K562 (cell line): ENCODE measurements around the gene ZNF391. TPM values are rescaled to one million over a fixed set of nuclear protein-coding genes. Genes with fewer than 3 reads are reported as not detected.

Source experiments
- ATAC-seq: fragments of 200-7000 bp; cut with Tn5 transposase; 3 replicates; pipeline ENCODE4 v1.9.1; 2020; ENCODE audit warnings: moderate library complexity
- BruUV-seq: library from RNA; stranded (reverse); fragments of 400-500 nt; replicated peaks from 2 replicates; lab custom pipeline; 2021; lab: Mats Ljungman, UMichigan
- CTCF ChIA-PET: fragments of 300-600 bp; formaldehyde crosslinking; extraction: SDS; loops from one replicate; lab custom pipeline; 2021; ENCODE audit warnings: low intra/inter-chr PET ratio; lab: Yijun Ruan, JAX
- POLR2A ChIA-PET: fragments of 300-600, 350-650 bp; sonication (Branson Sonifier 250); formaldehyde crosslinking; extraction: SDS; loops from one replicate; lab custom pipeline; 2021; ENCODE audit warnings: antibody characterized with exemption, inconsistent platforms; lab: Yijun Ruan, JAX
- DNase-seq, 4 experiments: peaks; one replicate each; pipeline versions ENCODE4 v3.0.0 to v3.0.0-alpha.2; 2011 to 2018; ENCODE audit warnings: low spot score in 3 of 4, mixed read lengths in 3 of 4; ENCODE audit errors: extremely low read depth in 1 of 4
- FAIRE-seq: peaks from 2 replicates; lab custom pipeline; 2011; peaks lifted over from hg19 to GRCh38; lab: Jason Lieb, UNC
- H2AFZ ChIP-seq: 2 replicates; pipeline ENCODE4 v1.6.0; 2011; ENCODE audit warnings: low read depth, low read length, control low read depth, inconsistent platforms
- H3K27ac ChIP-seq: fragments of 200-600 bp; 3 replicates; pipeline ENCODE4 v1.8.0; 2011; ENCODE audit warnings: low read depth, mild to moderate bottlenecking, control low read depth, inconsistent platforms, low read length, moderate library complexity, mixed read lengths; ENCODE audit errors: extremely low read depth
- H3K27me3 ChIP-seq, 2 experiments: fragments of 300-600 bp in 1 of 2; 2 replicates in 1 of 2; 3 replicates in 1 of 2; pipeline versions ENCODE4 v1.6.0 to v1.8.0; 2011; ENCODE audit warnings: inconsistent platforms in 2 of 2, low read length in 2 of 2, mild to moderate bottlenecking in 1 of 2, mixed read lengths in 1 of 2, moderate library complexity in 1 of 2; ENCODE audit not compliant: control insufficient read depth in 2 of 2, insufficient read depth in 2 of 2
- H3K36me3 ChIP-seq: fragments of 300-600 bp; 3 replicates; pipeline ENCODE4 v1.8.0; 2011; ENCODE audit warnings: mild to moderate bottlenecking, low read length, inconsistent platforms; ENCODE audit not compliant: control insufficient read depth, insufficient read depth
- H3K4me1 ChIP-seq, 2 experiments: fragments of 200-600 bp in 1 of 2; replicated peaks in 1 of 2; 2 replicates in 1 of 2; 3 replicates in 1 of 2; pipeline versions ENCODE4 v1.5.1 to v1.8.0; 2011; ENCODE audit warnings: inconsistent platforms in 2 of 2, low read length in 2 of 2, mild to moderate bottlenecking in 1 of 2, mixed read lengths in 1 of 2, moderate library complexity in 1 of 2; ENCODE audit not compliant: control insufficient read depth in 2 of 2, insufficient read depth in 2 of 2
- H3K4me2 ChIP-seq: 2 replicates; pipeline ENCODE4 v1.6.1; 2011; ENCODE audit warnings: low read length, control low read depth, inconsistent platforms, mixed read lengths; ENCODE audit not compliant: insufficient read depth
- H3K4me3 ChIP-seq: fragments of 200-600 bp; sonication (generic), shearing (Covaris generic); 2 replicates; pipeline ENCODE4 v1.5.1; 2016; ENCODE audit warnings: control low read depth, inconsistent platforms
- H3K79me2 ChIP-seq: fragments of 200-600 bp; 3 replicates; pipeline ENCODE4 v1.8.0; 2011; ENCODE audit warnings: low read length, inconsistent platforms; ENCODE audit not compliant: control insufficient read depth, insufficient read depth
- H3K9ac ChIP-seq, 2 experiments: 2 replicates each; pipeline versions ENCODE4 v1.6.0 to v1.6.1; 2011; ENCODE audit warnings: low read depth in 2 of 2, low read length in 2 of 2, control low read depth in 1 of 2, inconsistent platforms in 1 of 2, mild to moderate bottlenecking in 1 of 2, mixed read lengths in 1 of 2; ENCODE audit not compliant: insufficient read depth in 1 of 2
- H3K9me1 ChIP-seq: one replicate; pipeline ENCODE4 v1.6.0; 2011; ENCODE audit warnings: inconsistent platforms, mild to moderate bottlenecking, low read length, moderate library complexity; ENCODE audit not compliant: control insufficient read depth, insufficient read depth
- H3K9me3 ChIP-seq: replicated peaks from 2 replicates; pipeline ENCODE4 v1.5.1; 2011; ENCODE audit warnings: low read depth, low read length, inconsistent platforms; ENCODE audit not compliant: control insufficient read depth, insufficient read depth
- H4K20me1 ChIP-seq: replicated peaks from 2 replicates; pipeline ENCODE4 v1.6.1; 2011; ENCODE audit warnings: low read length, inconsistent platforms, mixed read lengths; ENCODE audit not compliant: control insufficient read depth, insufficient read depth
- BCL6 ChIP-seq: fragments of 250-450 bp; sonication (Bioruptor Pico); IDR thresholded peaks from 2 replicates; pipeline ENCODE4 v1.4.0; 2020
- CCAR2 ChIP-seq: fragments of 200-400 bp; formaldehyde crosslinking; IDR thresholded peaks from 2 replicates; pipeline ENCODE4 v1.6.1; 2017; ENCODE audit warnings: mild to moderate bottlenecking, low read depth, low read length
- HNRNPUL1 ChIP-seq: fragments of 200-400 bp; formaldehyde crosslinking; IDR thresholded peaks from 2 replicates; pipeline ENCODE4 v1.6.1; 2017; ENCODE audit warnings: low read length
- MYC ChIP-seq, 2 experiments: fragments of 250-450 bp in 1 of 2; sonication (Bioruptor Pico) in 1 of 2; IDR thresholded peaks; 2 replicates each; pipeline versions ENCODE4 v1.5.1 to v1.6.1; 2012 to 2021; ENCODE audit warnings: low read depth in 2 of 2, borderline replicate concordance in 1 of 2, improper control_type of control experiment in 1 of 2, low read length in 1 of 2, mild to moderate bottlenecking in 1 of 2, moderate library complexity in 1 of 2
- SIN3A ChIP-seq, 2 experiments: fragments of 150-350 bp in 1 of 2; IDR thresholded peaks; 2 replicates each; pipeline ENCODE4 v1.6.1; 2011 to 2016; ENCODE audit warnings: borderline replicate concordance in 2 of 2, low read depth in 2 of 2, low read length in 2 of 2, mild to moderate bottlenecking in 2 of 2, moderate library complexity in 2 of 2; ENCODE audit not compliant: control insufficient read depth in 1 of 2
- ZKSCAN1 ChIP-seq: fragments of 150-350 bp; IDR thresholded peaks from 2 replicates; pipeline ENCODE4 v1.6.1; 2016; ENCODE audit warnings: low read depth, low read length
- ZNF766 ChIP-seq: fragments of 200-800 bp; sonication (Bioruptor generic); conservative IDR thresholded peaks from 2 replicates; pipeline ENCODE4 v1.6.1; 2016; ENCODE audit warnings: missing genetic modification characterization, missing compliant biosample characterization
- WGBS: fragments of 100-300 bp; shearing (Covaris generic); methylation state at CpG from one replicate; pipeline ENCODE4 v1.1.6; 2016; ENCODE audit warnings: low coverage, mixed read lengths; ENCODE audit not compliant: insufficient coverage; ENCODE audit errors: missing lambda C conversion rate; 5-methylcytosine and 5-hydroxymethylcytosine counted together
- in situ Hi-C: fragments of 300-500 bp; cut with MboI; formaldehyde crosslinking; loops from 4 replicates; pipeline ENCODE4 v1.15.0; 2018; ENCODE audit warnings: inconsistent platforms, mixed read lengths
- intact Hi-C: fragments of 100-400 bp; cut with micrococcal nuclease; formaldehyde crosslinking; loops from 2 replicates; pipeline ENCODE4 v1.14.2; 2022
- polyA plus RNA-seq, 8 experiments: library from polyadenylated mRNA; depleted of rRNA in 4 of 8; stranded (reverse) in 5 of 8; unstranded in 3 of 8; fragments of >200 nt; fragmentation: Nextera tagmentation in 2 of 8; fragmentation: Illumina TruSeq in 1 of 8; extraction: Ambion mirVana in 2 of 8; extraction: Trizol in 1 of 8; gene quantifications; 2 replicates each; pipeline versions ENCODE4 v1.2.1 to v1.2.3, GENCODE V29; 2011 to 2014; ENCODE audit warnings: inconsistent platforms in 1 of 8, missing spikeins in 1 of 8
- total RNA-seq, 7 experiments: library from RNA; depleted of rRNA in 6 of 7; stranded (reverse); fragments of >200 nt in 6 of 7; fragmentation: Illumina TruSeq in 2 of 7; extraction: Trizol in 2 of 7; gene quantifications; 2 replicates each; pipeline versions ENCODE4 v1.2.1 to v1.2.3, GENCODE V29; 2011 to 2021; ENCODE audit warnings: low replicate concordance in 1 of 7
- TF ChIP-seq, protein P1 (sequence below), 3 experiments: fragments of 200-800 bp in 1 of 3; fragments of 250-450 bp in 1 of 3; fragments of 450-650 bp in 1 of 3; sonication (Bioruptor Pico) in 1 of 3; sonication (Bioruptor generic) in 1 of 3; formaldehyde crosslinking in 1 of 3; IDR thresholded peaks; 2 replicates each; pipeline versions ENCODE4 v1.6.1 to v1.8.0; 2016 to 2022; ENCODE audit warnings: mild to moderate bottlenecking in 2 of 3, missing genetic modification characterization in 2 of 3, missing compliant biosample characterization in 1 of 3, moderate library complexity in 1 of 3

ZNF391 gene
- total and polyA plus RNA-seq, 9 of the 15 experiments (the other 6 are each of a cell fraction or from before 2014, with no cell fraction given) = 2.3 to 10.1 (median 5.8) TPM

DNA sequence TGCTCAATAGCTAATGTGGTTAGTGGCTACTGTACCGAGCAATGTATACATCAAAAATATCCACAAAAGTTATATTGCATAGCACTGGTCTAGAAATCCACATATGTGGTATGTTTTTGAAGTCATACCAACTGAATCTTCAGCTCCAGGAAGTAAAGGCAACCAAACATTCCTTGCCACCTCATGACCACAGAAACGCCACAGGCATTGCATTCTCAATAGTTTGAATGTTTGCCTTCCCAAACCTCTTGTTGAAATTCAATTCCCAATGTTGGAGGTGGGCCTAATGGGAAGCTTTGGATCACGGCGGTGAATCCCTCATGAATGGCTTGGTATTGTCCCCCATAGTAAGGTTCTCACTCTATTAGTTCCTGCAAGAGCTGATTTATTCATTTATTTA is 18.2 kb upstream of the ZNF391 start:
- H3K9me1 ChIP-seq = no peaks in the 10 kb centered on the region
- intact Hi-C loops = no loop called here
- H3K9ac ChIP-seq = no peak overlapping the region
- no peaks in the 10 kb centered on the region for H3K79me2 ChIP-seq
- ChIA-PET CTCF (no interaction called here), POLR2A (interaction anchor here (0.7 to 1.5 kb wide), 3 partner anchors 10 to 132 kb away, joined by 3 to 5 read pairs (median 3); no protein-coding TSS in a partner anchor)
- TF ChIP-seq BCL6 (CRISPR knock-in tag) = no peak
- no peak for TF ChIP-seq HNRNPUL1
- no peak for TF ChIP-seq CCAR2
- no peak overlapping the region for H3K4me3 ChIP-seq
- ATAC-seq (no peak), FAIRE-seq (no peak), DNase-seq (no peak)
- H3K9me3 ChIP-seq = 0 out of 2 replicates have a peak, but pooled peaks cover 5% of the 10 kb centered on the region
- WGBS = 60% methylated on average over 4 of the region's 4 CpGs
- peaks cover 2 to 15% of the 10 kb centered on the region in 2 experiments; a peak in 3 of 5 replicates for H3K4me1 ChIP-seq
- no peak overlapping the region for H2AFZ ChIP-seq
- H3K27ac ChIP-seq = no peak overlapping the region
- in situ Hi-C loops = no loop called here
- BruUV-seq = no TSS peak
- no peaks in the 10 kb centered on the region for H3K27me3 ChIP-seq
- H3K36me3 ChIP-seq = no peaks in the 10 kb centered on the region
- H3K4me2 ChIP-seq = no peak overlapping the region
- no peaks in the 10 kb centered on the region for H4K20me1 ChIP-seq

DNA sequence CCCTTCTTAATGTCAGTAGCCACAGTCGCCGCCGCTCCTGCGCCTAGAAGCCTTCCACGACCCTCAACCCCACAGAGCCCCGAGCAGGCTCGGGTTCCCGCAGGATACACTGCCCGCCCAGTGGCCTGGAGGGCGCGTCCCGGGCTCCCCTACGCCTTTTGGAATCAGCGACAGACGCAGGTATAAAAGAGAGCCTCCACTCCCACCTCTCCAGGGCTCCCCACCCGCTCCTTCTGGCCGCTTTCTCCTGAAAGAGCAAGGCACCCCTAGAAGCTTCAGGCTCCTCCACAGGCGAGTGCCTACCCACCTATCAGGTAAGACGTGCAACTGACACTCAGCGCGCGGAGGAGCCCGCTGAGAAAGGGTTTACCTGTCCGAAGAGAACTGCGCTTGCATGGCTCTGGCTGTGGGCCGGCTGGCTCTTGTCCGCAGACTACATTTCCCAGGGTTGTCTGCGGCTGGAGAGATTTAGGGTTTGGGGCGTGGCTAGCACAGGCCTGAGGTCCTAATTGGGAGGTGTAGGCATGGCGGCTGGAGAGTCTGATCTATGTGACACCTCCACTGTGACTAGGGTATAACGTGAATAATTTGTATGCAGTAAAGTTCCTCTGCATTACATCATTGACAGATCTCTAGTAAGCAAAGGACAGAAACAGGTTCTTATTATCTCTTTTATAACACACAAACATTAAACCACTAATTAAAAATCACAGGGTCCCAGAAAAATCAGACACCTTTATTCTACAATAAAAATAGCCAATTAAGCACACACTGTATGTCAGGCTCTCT is 13.5 kb upstream of the ZNF391 start:
- TSS peak; percentile 52 for BruUV-seq
- 0 out of 4 replicates have a peak, but pooled peaks have one; percentile 31 to 60 for TF ChIP-seq SIN3A (IDR thresholded peaks at IDR 0.05; ENCODE audit: borderline replicate concordance in 2 of 2, control insufficient read depth in 1 of 2, low read depth in 2 of 2, low read length in 2 of 2)
- TF ChIP-seq MYC (IDR thresholded peaks at IDR 0.05; ENCODE audit: low read depth, low read length) = no peak
- no peak for TF ChIP-seq MYC (CRISPR knock-in tag; IDR thresholded peaks at IDR 0.05; ENCODE audit: borderline replicate concordance, low read depth)
- TF ChIP-seq ZKSCAN1 = 0 out of 2 replicates have a peak, but pooled peaks have one; percentile 61
- TF ChIP-seq ZNF766 = no peak; the same call in 1 of the 2 replicates
- TF ChIP-seq, protein P1, sequence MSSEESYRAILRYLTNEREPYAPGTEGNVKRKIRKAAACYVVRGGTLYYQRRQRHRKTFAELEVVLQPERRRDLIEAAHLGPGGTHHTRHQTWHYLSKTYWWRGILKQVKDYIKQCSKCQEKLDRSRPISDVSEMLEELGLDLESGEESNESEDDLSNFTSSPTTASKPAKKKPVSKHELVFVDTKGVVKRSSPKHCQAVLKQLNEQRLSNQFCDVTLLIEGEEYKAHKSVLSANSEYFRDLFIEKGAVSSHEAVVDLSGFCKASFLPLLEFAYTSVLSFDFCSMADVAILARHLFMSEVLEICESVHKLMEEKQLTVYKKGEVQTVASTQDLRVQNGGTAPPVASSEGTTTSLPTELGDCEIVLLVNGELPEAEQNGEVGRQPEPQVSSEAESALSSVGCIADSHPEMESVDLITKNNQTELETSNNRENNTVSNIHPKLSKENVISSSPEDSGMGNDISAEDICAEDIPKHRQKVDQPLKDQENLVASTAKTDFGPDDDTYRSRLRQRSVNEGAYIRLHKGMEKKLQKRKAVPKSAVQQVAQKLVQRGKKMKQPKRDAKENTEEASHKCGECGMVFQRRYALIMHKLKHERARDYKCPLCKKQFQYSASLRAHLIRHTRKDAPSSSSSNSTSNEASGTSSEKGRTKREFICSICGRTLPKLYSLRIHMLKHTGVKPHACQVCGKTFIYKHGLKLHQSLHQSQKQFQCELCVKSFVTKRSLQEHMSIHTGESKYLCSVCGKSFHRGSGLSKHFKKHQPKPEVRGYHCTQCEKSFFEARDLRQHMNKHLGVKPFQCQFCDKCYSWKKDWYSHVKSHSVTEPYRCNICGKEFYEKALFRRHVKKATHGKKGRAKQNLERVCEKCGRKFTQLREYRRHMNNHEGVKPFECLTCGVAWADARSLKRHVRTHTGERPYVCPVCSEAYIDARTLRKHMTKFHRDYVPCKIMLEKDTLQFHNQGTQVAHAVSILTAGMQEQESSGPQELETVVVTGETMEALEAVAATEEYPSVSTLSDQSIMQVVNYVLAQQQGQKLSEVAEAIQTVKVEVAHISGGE (CRISPR knock-in tag; IDR thresholded peaks at IDR 0.05) = 0 out of 6 replicates have a peak, but pooled peaks of 1 of the 3 experiments have one; percentile 34

More for the DNA sequence above, 13.5 kb upstream of the ZNF391 start:
- H3K9me1 ChIP-seq = no peaks in the 10 kb centered on the region
- H3K9me3 ChIP-seq = no peaks in the 10 kb centered on the region
- no peaks in the 10 kb centered on the region for H4K20me1 ChIP-seq
- ATAC-seq = peak; percentile 99
- peak overlapping the region; percentile 99 for H2AFZ ChIP-seq
- under 1% methylated on average over 31 of the region's 31 CpGs for WGBS
- CTCF ChIA-PET = interaction anchor here (0.6 kb wide), 1 partner anchor 16 kb away, joined by 5 read pairs; no protein-coding TSS in a partner anchor
- peak overlapping the region; percentile 58 to 92 for H3K9ac ChIP-seq
- in situ Hi-C loops = no loop called here
- H3K27me3 ChIP-seq = no peaks in the 10 kb centered on the region
- peak overlapping the region; percentile 70 for H3K27ac ChIP-seq
- H3K4me2 ChIP-seq = peak overlapping the region; percentile 93
- H3K4me1 ChIP-seq = peaks cover 3 to 10% of the 10 kb centered on the region in 2 experiments; a peak in 3 of 5 replicates
- POLR2A ChIA-PET = interaction anchor here (0.6 to 1.0 kb wide), 2 partner anchors 86 to 141 kb away, joined by 3 read pairs; no protein-coding TSS in a partner anchor
- H3K79me2 ChIP-seq = no peaks in the 10 kb centered on the region
- peak; percentile 88 to 95 (median 90) for DNase-seq
- FAIRE-seq = peak; percentile 97
- no peaks in the 10 kb centered on the region for H3K36me3 ChIP-seq
- intact Hi-C loops = loop anchor here (5.0 kb wide), 2 partner anchors 78 to 138 kb away; no protein-coding TSS in a partner anchor
- peak overlapping the region; percentile 66 for H3K4me3 ChIP-seq
